ENCODE results near the gene SEMA3F.
A peak's percentile ranks its signal among the peaks of the same experiment; 100 is the strongest.

The SEMA3F gene

GRCh38 chr3:50237754-50238548, 82.8 kb downstream of the SEMA3F start:
- DNase-seq, result peak; percentile 47

- peak; percentile 12 for DNase-seq
Observed at GRCh38 chr3:50238549-50239026, 83.5 kb downstream of the SEMA3F start.
